Chondrocyte (in vitro differentiated cells): ENCODE results near the gene ARMC5. TPM values are rescaled to one million over a fixed set of nuclear protein-coding genes. Genes with fewer than 3 reads are reported as not detected.
A peak's percentile ranks its signal among the peaks of the same experiment; 100 is the strongest.

ENCODE experiments used
- DNase-seq: peaks from one replicate; pipeline ENCODE4 v3.0.0; 2021; ENCODE audit warnings: mixed read lengths, low spot score
- H3K27ac Mint-ChIP-seq: one replicate; pipeline ENCODE4 v1.8.0; 2021; ENCODE audit warnings: mild to moderate bottlenecking, moderate library complexity, mixed read lengths; ENCODE audit not compliant: unreplicated experiment
- H3K27me3 Mint-ChIP-seq: 2 replicates; pipeline ENCODE4 v1.8.0; 2021; ENCODE audit warnings: low read depth, mixed read lengths
- H3K36me3 Mint-ChIP-seq: 2 replicates; pipeline ENCODE4 v1.8.0; 2021; ENCODE audit warnings: low read depth, mixed read lengths
- H3K4me1 Mint-ChIP-seq: 2 replicates; pipeline ENCODE4 v1.8.0; 2021; ENCODE audit warnings: low read depth, mild to moderate bottlenecking, mixed read lengths
- H3K4me3 Mint-ChIP-seq: one replicate; pipeline ENCODE4 v1.8.0; 2021; ENCODE audit warnings: mild to moderate bottlenecking, moderate library complexity, mixed read lengths; ENCODE audit not compliant: unreplicated experiment
- H3K9me3 Mint-ChIP-seq: 2 replicates; pipeline ENCODE4 v1.8.0; 2021; ENCODE audit warnings: low read depth, mixed read lengths
- CTCF ChIP-seq: fragments of 200-600 bp; sonication (generic); IDR thresholded peaks from 2 replicates; pipeline ENCODE4 v1.5.0; 2021; ENCODE audit warnings: antibody characterized with exemption, mild to moderate bottlenecking, moderate library complexity
- total RNA-seq: library from RNA; stranded (reverse); gene quantifications from 3 replicates; pipeline ENCODE4 v1.2.1, GENCODE V29; 2021

The ARMC5 gene
- total RNA-seq, 1 donor from 2014 or later: 12.2 TPM

GRCh38 chr16:31461921-31462804, 2.9 kb downstream of the ARMC5 start:
- Mint-ChIP-seq H3K9me3 (no peaks in the 10 kb centered on the region), H3K27me3 (no peaks in the 10 kb centered on the region), H3K36me3 (peaks cover 20% of the 10 kb centered on the region), H3K27ac (no peak overlapping the region), H3K4me1 (peaks cover 27% of the 10 kb centered on the region), H3K4me3 (no peak overlapping the region)
- DNase-seq: peak; percentile 91
- TF ChIP-seq CTCF: no peak

GRCh38 chr16:31464348-31464769, 5.1 kb downstream of the ARMC5 start:
- peaks cover 20% of the 10 kb centered on the region for H3K4me1 Mint-ChIP-seq
- no peaks in the 10 kb centered on the region for H3K27me3 Mint-ChIP-seq
- H3K9me3 Mint-ChIP-seq: no peaks in the 10 kb centered on the region
- TF ChIP-seq CTCF: no peak
- no peak overlapping the region for H3K4me3 Mint-ChIP-seq
- H3K27ac Mint-ChIP-seq: no peak overlapping the region
- no peak for DNase-seq
- H3K36me3 Mint-ChIP-seq: peaks cover 20% of the 10 kb centered on the region

- Mint-ChIP-seq H3K36me3 (peaks cover 20% of the 10 kb centered on the region), H3K4me1 (peaks cover 20% of the 10 kb centered on the region), H3K27ac (no peak overlapping the region), H3K4me3 (no peak overlapping the region), H3K9me3 (no peaks in the 10 kb centered on the region), H3K27me3 (no peaks in the 10 kb centered on the region)
- DNase-seq: peak; percentile 84
- TF ChIP-seq CTCF: no peak
These were observed 5.5 kb downstream of the ARMC5 start for GRCh38 chr16:31464781-31465260.

- Mint-ChIP-seq H3K9me3 (no peaks in the 10 kb centered on the region), H3K4me1 (peaks cover 16% of the 10 kb centered on the region), H3K27me3 (no peaks in the 10 kb centered on the region), H3K36me3 (peaks cover 20% of the 10 kb centered on the region), H3K4me3 (no peak overlapping the region), H3K27ac (no peak overlapping the region)
- DNase-seq: no peak
- TF ChIP-seq CTCF: no peak
These were observed 6.6 kb downstream of the ARMC5 start for GRCh38 chr16:31465788-31466370.

- Mint-ChIP-seq H3K27ac (peak overlapping the region; percentile 78), H3K4me1 (peaks cover 18% of the 10 kb centered on the region)
These were observed 7.1 kb downstream of the ARMC5 start for GRCh38 chr16:31466381-31466841.

More at GRCh38 chr16:31466381-31466841, 7.1 kb downstream of the ARMC5 start:
- DNase-seq: no peak
- TF ChIP-seq CTCF: no peak
- H3K36me3 Mint-ChIP-seq: peaks cover 20% of the 10 kb centered on the region
- no peaks in the 10 kb centered on the region for H3K27me3 Mint-ChIP-seq
- H3K9me3 Mint-ChIP-seq: no peaks in the 10 kb centered on the region
- H3K4me3 Mint-ChIP-seq: no peak overlapping the region
